Measurements from ENCODE around the gene PARD6B.

Gene PARD6B

GRCh38 chr20:50731055-50731929 is at the start of gene PARD6B:
Gene PARD6B, plus strand, starts transcription at chr20:50731580. Its CDS starts 207 bp downstream, at chr20:50731787.
- 0 out of 2 replicates have a peak, but pooled peaks cover 3% of the 10 kb centered on the region for H3K79me2 ChIP-seq (ENCODE audit: insufficient read depth, low read length)
- no peaks in the 10 kb centered on the region for H3K36me3 ChIP-seq (ENCODE audit: insufficient read depth, low read length)
- DNase-seq = peak; percentile 95
- H3K27me3 ChIP-seq (ENCODE audit: insufficient read depth, low read length, poor library complexity) = peaks cover 3% of the 10 kb centered on the region
- peak within 1 kb of the TSS; percentile 45; the same call in 1 of the 2 replicates for H3K27ac ChIP-seq (ENCODE audit: low read length)
- peak; percentile 93 for ATAC-seq (ENCODE audit: insufficient read depth, low read depth)
- H3K4me3 ChIP-seq (ENCODE audit: low read depth in 1 of 2, low read length in 2 of 2) = peak within 1 kb of the TSS; percentile 59 to 64; a peak in 3 of 4 replicates
- peak within 1 kb of the TSS; percentile 70 for H2AFZ ChIP-seq (ENCODE audit: low read depth, low read length)
- H3K4me2 ChIP-seq (ENCODE audit: insufficient read depth, low read length) = peak within 1 kb of the TSS; percentile 69
- no peaks in the 10 kb centered on the region for H3K9me3 ChIP-seq (ENCODE audit: insufficient read depth, low read length, severe bottlenecking)
- H3K4me1 ChIP-seq (ENCODE audit: insufficient read depth, low read length) = peaks cover 20% of the 10 kb centered on the region
- peak within 1 kb of the TSS; percentile 70 for H3K9ac ChIP-seq (ENCODE audit: low read depth, low read length)
- no peaks in the 10 kb centered on the region for H4K20me1 ChIP-seq (ENCODE audit: insufficient read depth, low read length)
- no peak for TF ChIP-seq EZH2 (IDR thresholded peaks at IDR 0.05; ENCODE audit: borderline replicate concordance, low read depth, low read length, severe bottlenecking)
- no peak for TF ChIP-seq CTCF (IDR thresholded peaks at IDR 0.05; ENCODE audit: borderline replicate concordance, extremely low read depth, low read length, poor library complexity, severe bottlenecking)

DNA sequence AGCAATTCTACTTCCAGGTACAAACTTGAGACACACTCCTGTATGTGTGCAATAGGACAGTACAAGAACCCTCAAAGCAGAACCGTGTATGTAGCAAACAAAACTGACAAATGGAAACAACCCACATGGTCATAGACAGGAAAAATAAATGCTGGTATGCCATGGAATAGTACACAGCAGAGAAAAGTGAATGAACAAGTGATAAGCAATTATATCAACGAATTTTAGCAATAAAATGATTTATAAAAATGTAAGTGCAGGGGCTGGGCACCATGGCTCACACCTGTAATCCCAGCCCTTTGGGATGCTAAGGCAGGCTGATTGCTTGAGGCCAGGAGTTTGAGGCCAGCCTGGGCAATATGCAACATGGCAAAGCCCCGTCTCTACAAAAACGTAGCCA is 49.3 kb upstream of the PARD6B start:
- no peak overlapping the region for H3K4me3 ChIP-seq (ENCODE audit: low read depth in 1 of 2, low read length in 2 of 2)
- TF ChIP-seq EZH2 (IDR thresholded peaks at IDR 0.05; ENCODE audit: borderline replicate concordance, low read depth, low read length, severe bottlenecking) = no peak
- TF ChIP-seq CTCF (IDR thresholded peaks at IDR 0.05; ENCODE audit: borderline replicate concordance, extremely low read depth, low read length, poor library complexity, severe bottlenecking) = no peak

DNA sequence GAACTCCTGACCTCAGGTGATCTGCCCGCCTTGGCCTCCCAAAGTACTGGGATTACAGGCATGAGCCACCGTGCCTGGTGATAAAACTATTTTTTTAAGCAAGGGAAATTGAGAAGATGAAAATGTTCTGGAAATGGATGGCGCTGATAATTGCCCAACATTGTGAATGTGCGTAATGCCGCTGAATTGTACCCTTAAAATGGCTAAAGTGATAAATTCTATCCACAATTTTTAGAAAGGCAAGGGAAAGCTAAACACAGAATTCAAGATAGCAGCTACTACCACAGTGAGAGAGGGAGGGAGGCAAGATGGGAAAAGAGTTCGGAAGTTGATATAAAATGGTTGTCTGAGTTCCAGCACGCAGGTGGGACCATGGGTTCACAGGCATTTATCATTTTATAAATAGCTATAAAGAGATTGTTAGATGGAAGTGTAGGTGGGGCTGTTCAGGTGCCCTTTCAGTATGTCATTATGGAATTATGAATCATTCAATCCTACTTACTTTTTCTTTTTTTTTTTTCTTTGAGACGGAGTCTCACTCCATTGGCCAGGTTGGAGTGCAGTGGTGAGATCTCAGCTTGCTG is 48.3 kb upstream of the PARD6B start:
- TF ChIP-seq EZH2 (IDR thresholded peaks at IDR 0.05; ENCODE audit: borderline replicate concordance, low read depth, low read length, severe bottlenecking) (no peak), CTCF (IDR thresholded peaks at IDR 0.05; ENCODE audit: borderline replicate concordance, extremely low read depth, low read length, poor library complexity, severe bottlenecking) (no peak)
- no peak overlapping the region for H3K4me2 ChIP-seq (ENCODE audit: insufficient read depth, low read length)
- H3K79me2 ChIP-seq (ENCODE audit: insufficient read depth, low read length) = no peaks in the 10 kb centered on the region
- H3K9me3 ChIP-seq (ENCODE audit: insufficient read depth, low read length, severe bottlenecking) = no peaks in the 10 kb centered on the region
- no peak overlapping the region for H3K4me3 ChIP-seq (ENCODE audit: low read depth in 1 of 2, low read length in 2 of 2)
- H3K27me3 ChIP-seq (ENCODE audit: insufficient read depth, low read length, poor library complexity) = no peaks in the 10 kb centered on the region
- no peaks in the 10 kb centered on the region for H3K36me3 ChIP-seq (ENCODE audit: insufficient read depth, low read length)
- H3K4me1 ChIP-seq (ENCODE audit: insufficient read depth, low read length) = no peaks in the 10 kb centered on the region
- H2AFZ ChIP-seq (ENCODE audit: low read depth, low read length) = no peak overlapping the region; the same call in 1 of the 2 replicates
- no peaks in the 10 kb centered on the region for H4K20me1 ChIP-seq (ENCODE audit: insufficient read depth, low read length)
- H3K27ac ChIP-seq (ENCODE audit: low read length) = no peak overlapping the region
- no peak for DNase-seq
- no peak for ATAC-seq (ENCODE audit: insufficient read depth, low read depth)
- H3K9ac ChIP-seq (ENCODE audit: low read depth, low read length) = no peak overlapping the region

More for the DNA sequence above, 49.3 kb upstream of the PARD6B start:
- Histone ChIP-seq H3K27me3 (ENCODE audit: insufficient read depth, low read length, poor library complexity) (no peaks in the 10 kb centered on the region), H4K20me1 (ENCODE audit: insufficient read depth, low read length) (no peaks in the 10 kb centered on the region), H3K9ac (ENCODE audit: low read depth, low read length) (no peak overlapping the region), H3K79me2 (ENCODE audit: insufficient read depth, low read length) (no peaks in the 10 kb centered on the region), H2AFZ (ENCODE audit: low read depth, low read length) (no peak overlapping the region), H3K9me3 (ENCODE audit: insufficient read depth, low read length, severe bottlenecking) (no peaks in the 10 kb centered on the region), H3K36me3 (ENCODE audit: insufficient read depth, low read length) (no peaks in the 10 kb centered on the region), H3K4me1 (ENCODE audit: insufficient read depth, low read length) (no peaks in the 10 kb centered on the region), H3K4me2 (ENCODE audit: insufficient read depth, low read length) (no peak overlapping the region), H3K27ac (ENCODE audit: low read length) (no peak overlapping the region)
- DNase-seq = no peak
- ATAC-seq (ENCODE audit: insufficient read depth, low read depth) = no peak
